Lung (tissue), 12 donors: Measurements from ENCODE around the gene NRXN2. TPM values are rescaled to one million over a fixed set of nuclear protein-coding genes. Genes with fewer than 3 reads are reported as not detected.

Experiments used
- ATAC-seq: fragments of 200-7000 bp; cut with Tn5 transposase; one replicate; pipeline ENCODE4 v1.9.1; 2020; ENCODE audit warnings: moderate number of reproducible peaks; ENCODE audit not compliant: insufficient read depth, low FRiP score
- DNase-seq, 3 donors: peaks; one replicate each; pipeline ENCODE4 v3.0.0-alpha.2; 2013 to 2017
- H3K27ac ChIP-seq, 2 donors: one replicate each; pipeline ENCODE4 v1.5.1; 2013; ENCODE audit warnings: mild to moderate bottlenecking in 2 of 2, moderate library complexity in 2 of 2, control low read depth in 1 of 2, inconsistent platforms in 1 of 2, low read depth in 1 of 2, low read length in 1 of 2
- H3K27me3 ChIP-seq, 3 donors: one replicate each; pipeline ENCODE4 v1.5.1; 2013; ENCODE audit warnings: low read length in 2 of 3; ENCODE audit not compliant: control insufficient read depth in 3 of 3, insufficient read depth in 3 of 3
- H3K36me3 ChIP-seq, 4 donors: one replicate each; pipeline ENCODE4 v1.5.1; 2013; ENCODE audit warnings: low read length in 4 of 4, mild to moderate bottlenecking in 1 of 4, moderate library complexity in 1 of 4; ENCODE audit not compliant: control insufficient read depth in 4 of 4, insufficient read depth in 4 of 4
- H3K4me1 ChIP-seq, 5 donors: one replicate each; pipeline ENCODE4 v1.5.1; 2013; ENCODE audit warnings: low read length in 5 of 5, mild to moderate bottlenecking in 2 of 5, moderate library complexity in 1 of 5; ENCODE audit not compliant: control insufficient read depth in 5 of 5, insufficient read depth in 5 of 5
- H3K4me3 ChIP-seq: one replicate; pipeline ENCODE4 v1.5.1; 2013; ENCODE audit warnings: mild to moderate bottlenecking, control low read depth, moderate library complexity
- H3K9ac ChIP-seq, 2 donors: one replicate each; pipeline ENCODE4 v1.5.1; 2013; ENCODE audit warnings: low read length in 2 of 2, control low read depth in 1 of 2; ENCODE audit not compliant: insufficient read depth in 1 of 2
- H3K9me3 ChIP-seq, 4 donors: one replicate each; pipeline ENCODE4 v1.5.1; 2013; ENCODE audit warnings: low read length in 3 of 4, mild to moderate bottlenecking in 1 of 4, moderate library complexity in 1 of 4; ENCODE audit not compliant: control insufficient read depth in 4 of 4, insufficient read depth in 3 of 4
- WGBS, 2 donors: extraction: QIAGEN DNeasy Blood & Tissue Kit; methylation state at CpG; one replicate each; pipeline ENCODE4 v1.1.7; 2013; 5-methylcytosine and 5-hydroxymethylcytosine counted together
- polyA plus RNA-seq, 2 donors: library from polyadenylated mRNA; stranded (reverse); fragments of 200-250 nt; gene quantifications; one replicate each; pipeline ENCODE4 v1.2.1, GENCODE V29; 2013
- total RNA-seq, 2 donors: library from RNA; depleted of rRNA in 1 of 2; stranded (reverse); fragments of >200 nt in 1 of 2; gene quantifications; one replicate each; pipeline ENCODE4 v1.2.1, GENCODE V29; 2014 to 2021
- TF ChIP-seq, protein P1 (sequence below): IDR thresholded peaks from 2 replicates; pipeline ENCODE4 v1.5.1; 2012; ENCODE audit warnings: mild to moderate bottlenecking; ENCODE audit errors: control extremely low read depth, extremely low read depth
- donor health status: control.
- donor health status: control.
- donor health status: Bipolar disorder and iron deficiency.
- donor health status: healthy.
- donor health status: DM: yes; HTN: yes; CAD: no.

The NRXN2 gene
- total and polyA plus RNA-seq, 4 donors = 0.39 to 6.6 (median 1.1) TPM

- H3K27ac ChIP-seq = no peak overlapping the region
- no peaks in the 10 kb centered on the region for H3K36me3 ChIP-seq
- no peak for ATAC-seq
- no peak for DNase-seq
- no peaks in the 10 kb centered on the region for H3K4me1 ChIP-seq
- TF ChIP-seq, protein P1, sequence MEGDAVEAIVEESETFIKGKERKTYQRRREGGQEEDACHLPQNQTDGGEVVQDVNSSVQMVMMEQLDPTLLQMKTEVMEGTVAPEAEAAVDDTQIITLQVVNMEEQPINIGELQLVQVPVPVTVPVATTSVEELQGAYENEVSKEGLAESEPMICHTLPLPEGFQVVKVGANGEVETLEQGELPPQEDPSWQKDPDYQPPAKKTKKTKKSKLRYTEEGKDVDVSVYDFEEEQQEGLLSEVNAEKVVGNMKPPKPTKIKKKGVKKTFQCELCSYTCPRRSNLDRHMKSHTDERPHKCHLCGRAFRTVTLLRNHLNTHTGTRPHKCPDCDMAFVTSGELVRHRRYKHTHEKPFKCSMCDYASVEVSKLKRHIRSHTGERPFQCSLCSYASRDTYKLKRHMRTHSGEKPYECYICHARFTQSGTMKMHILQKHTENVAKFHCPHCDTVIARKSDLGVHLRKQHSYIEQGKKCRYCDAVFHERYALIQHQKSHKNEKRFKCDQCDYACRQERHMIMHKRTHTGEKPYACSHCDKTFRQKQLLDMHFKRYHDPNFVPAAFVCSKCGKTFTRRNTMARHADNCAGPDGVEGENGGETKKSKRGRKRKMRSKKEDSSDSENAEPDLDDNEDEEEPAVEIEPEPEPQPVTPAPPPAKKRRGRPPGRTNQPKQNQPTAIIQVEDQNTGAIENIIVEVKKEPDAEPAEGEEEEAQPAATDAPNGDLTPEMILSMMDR = no peak
- no peak overlapping the region for H3K4me3 ChIP-seq
- H3K27me3 ChIP-seq = peaks cover 0 to 2% (median 0%) of the 10 kb centered on the region in 3 donors
- H3K9ac ChIP-seq = no peak overlapping the region
- 92 to 95% methylated on average over 9 to 10 of the region's 10 CpGs for WGBS, 2 donors
- no peaks in the 10 kb centered on the region for H3K9me3 ChIP-seq
These were observed 120.4 kb downstream of the NRXN2 start for GRCh38 chr11:64602466-64603070.

DNA sequence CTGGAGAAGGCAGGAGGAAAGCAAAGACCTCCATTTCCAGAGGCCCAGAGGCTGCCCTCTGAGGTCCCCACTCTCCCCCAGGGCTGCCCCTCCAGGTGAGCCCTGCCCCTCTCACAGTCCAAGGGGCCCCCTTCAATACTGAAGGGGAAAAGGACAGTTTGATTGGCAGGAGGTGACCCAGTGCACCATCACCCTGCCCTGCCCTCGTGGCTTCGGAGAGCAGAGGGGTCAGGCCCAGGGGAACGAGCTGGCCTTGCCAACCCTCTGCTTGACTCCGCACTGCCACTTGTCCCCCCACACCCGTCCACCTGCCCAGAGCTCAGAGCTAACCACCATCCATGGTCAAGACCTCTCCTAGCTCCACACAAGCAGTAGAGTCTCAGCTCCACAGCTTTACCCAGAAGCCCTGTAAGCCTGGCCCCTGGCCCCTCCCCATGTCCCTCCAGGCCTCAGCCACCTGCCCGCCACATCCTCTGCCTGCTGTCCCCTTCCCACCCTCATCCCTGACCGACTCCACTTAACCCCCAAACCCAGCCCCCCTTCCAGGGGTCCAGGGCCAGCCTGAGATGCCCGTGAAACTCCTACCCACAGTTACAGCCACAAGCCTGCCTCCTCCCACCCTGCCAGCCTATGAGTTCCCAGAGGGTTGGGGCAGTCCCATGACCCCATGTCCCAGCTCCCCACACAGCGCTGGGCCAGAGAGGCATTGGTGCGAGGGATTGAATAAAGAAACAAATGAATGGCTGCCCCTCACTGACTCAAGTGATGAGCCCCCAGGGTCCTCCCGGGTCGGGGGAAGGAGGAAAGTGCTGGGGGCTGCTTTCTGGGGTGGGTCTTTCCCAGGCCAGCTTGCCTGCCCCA, 121.2 kb downstream of the NRXN2 start:
- Histone ChIP-seq H3K36me3 (no peaks in the 10 kb centered on the region), H3K27me3 (peaks cover 0 to 2% (median 0%) of the 10 kb centered on the region in 3 donors), H3K27ac (no peak overlapping the region), H3K4me3 (no peak overlapping the region), H3K9me3 (no peaks in the 10 kb centered on the region), H3K9ac (no peak overlapping the region), H3K4me1 (no peaks in the 10 kb centered on the region)
- 75 to 90% methylated on average over 12 of the region's 12 CpGs for WGBS, 2 donors
- DNase-seq = no peak
- no peak for ATAC-seq
- TF ChIP-seq, protein P1 = no peak

- no peak for DNase-seq
- Histone ChIP-seq H3K9me3 (no peaks in the 10 kb centered on the region), H3K27me3 (no peaks in the 10 kb centered on the region), H3K27ac (no peak overlapping the region), H3K4me1 (no peaks in the 10 kb centered on the region), H3K9ac (no peak overlapping the region), H3K4me3 (no peak overlapping the region), H3K36me3 (no peaks in the 10 kb centered on the region)
- no peak for ATAC-seq
- 91 to 95% methylated on average over 18 to 19 of the region's 19 CpGs for WGBS, 2 donors
- TF ChIP-seq, protein P1 = no peak
These were observed 122.6 kb downstream of the NRXN2 start for GRCh38 chr11:64600281-64600992.
